Cerebellar nuclear complex (tissue), 1 donor: ENCODE results near the gene CCDC82.
"Not testable (repeated sequence)": the region's sequence is repeated elsewhere in the genome, so short reads cannot be mapped to it uniquely, and the experiment has no call there.

ENCODE experiments used
- DNase-seq, 2 experiments: peaks; one replicate each; lab custom pipeline; 2025; lab: John Stamatoyannopoulos, UW

The CCDC82 gene

DNA sequence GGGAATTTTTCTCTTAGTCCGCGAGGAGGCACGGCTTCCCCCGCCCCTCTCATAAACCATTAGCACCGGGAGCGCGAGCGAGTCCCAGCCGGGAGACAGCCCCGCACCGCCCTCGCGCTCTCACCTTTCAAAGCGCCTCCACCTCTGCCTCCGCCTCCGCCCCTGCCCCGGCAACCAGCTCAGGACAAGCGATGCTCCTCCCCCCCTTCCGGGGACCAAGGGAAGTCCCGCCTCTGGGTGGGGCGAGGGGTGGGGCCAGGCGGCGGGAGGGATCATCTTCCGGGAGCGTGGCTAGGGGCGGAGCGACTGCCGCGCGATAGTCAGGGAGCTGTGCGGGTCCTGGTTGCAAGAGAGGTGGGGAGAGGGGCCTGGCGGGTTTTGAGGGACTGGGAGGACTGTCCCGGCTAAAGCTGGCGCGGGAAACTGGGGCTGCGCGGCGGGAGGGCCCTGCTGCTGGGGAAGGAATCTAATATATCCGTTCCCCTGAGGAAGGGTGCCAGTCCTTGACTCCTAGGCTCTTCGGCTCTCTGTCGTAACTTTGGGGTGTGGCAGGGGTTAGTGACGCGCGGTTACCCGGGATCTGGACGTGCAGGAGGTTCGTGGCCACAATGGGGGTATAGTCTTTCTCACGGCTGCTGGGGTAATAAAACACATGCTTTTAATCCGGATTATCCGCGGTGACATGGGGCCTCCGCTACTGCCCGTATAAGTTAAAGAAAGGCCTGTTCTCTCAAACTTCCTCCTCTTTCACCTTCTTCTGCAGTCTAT, at the start of gene CCDC82, which contains the start of gene JRKL:
CCDC82 (minus strand) TSS at position 193 of the 768 bp plus-strand sequence. CDS start 5,165 bp downstream, outside the sequence.
JRKL (plus strand) TSS at position 294 of the 768 bp plus-strand sequence. CDS start 637 bp downstream, outside the sequence.
- DNase-seq = peak; percentile 88 to 93

DNA sequence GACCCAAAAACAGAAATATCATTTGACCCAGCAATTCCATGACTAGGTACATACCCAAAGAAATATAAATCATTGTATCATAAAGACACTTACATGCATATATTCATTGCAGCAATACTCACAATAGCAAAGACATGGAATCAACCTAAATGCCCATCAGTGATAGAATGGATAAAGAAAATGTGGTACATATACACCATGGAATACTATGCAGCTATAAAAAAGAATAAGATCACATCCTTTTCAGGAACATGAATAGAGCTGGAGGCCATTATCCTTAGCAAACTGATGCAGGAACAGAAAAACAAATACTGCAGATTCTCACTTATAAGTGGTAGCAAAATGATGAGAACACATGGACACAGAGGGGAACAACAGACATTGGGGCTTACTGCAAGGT, 42.9 kb upstream of the CCDC82 start:
- not testable (repeated sequence) for DNase-seq

DNA sequence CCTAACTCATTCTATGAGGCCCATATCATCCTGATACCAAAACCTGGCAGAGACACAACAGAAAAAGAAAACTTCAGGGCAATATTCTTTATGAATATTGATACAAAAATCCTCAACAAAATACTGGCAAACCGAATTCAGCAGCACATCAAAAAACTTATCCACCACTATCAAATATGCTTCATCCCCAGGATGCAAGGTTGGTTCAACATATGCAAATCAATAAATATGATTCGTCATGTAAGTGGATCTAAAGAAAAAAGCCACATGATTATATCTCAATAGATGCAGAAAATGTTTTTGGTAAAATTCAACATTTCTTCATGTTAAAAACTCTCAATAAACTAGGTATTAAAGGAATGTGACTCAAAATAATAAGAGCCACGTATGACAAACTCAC, 41.0 kb upstream of the CCDC82 start:
- no peak for DNase-seq

DNA sequence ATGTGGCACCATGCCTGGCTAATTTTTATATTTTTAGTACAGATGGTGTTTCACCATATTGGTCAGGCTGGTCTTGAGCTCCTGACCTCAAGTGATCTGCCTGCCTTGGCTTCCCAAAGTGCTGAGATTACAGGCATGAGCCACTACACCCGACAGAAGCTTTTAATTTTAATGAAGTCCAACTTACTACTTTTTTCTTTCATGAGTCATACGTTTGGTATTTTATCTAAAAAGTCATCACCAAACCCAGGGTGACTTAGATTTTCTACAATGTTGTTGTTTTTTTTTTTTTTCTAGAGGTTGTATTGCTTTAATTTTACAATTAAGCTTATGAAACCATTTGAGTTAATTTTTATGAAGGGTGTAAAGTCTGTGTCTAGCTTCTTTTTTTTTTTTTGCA, 35.0 kb upstream of the CCDC82 start:
- no peak for DNase-seq

DNA sequence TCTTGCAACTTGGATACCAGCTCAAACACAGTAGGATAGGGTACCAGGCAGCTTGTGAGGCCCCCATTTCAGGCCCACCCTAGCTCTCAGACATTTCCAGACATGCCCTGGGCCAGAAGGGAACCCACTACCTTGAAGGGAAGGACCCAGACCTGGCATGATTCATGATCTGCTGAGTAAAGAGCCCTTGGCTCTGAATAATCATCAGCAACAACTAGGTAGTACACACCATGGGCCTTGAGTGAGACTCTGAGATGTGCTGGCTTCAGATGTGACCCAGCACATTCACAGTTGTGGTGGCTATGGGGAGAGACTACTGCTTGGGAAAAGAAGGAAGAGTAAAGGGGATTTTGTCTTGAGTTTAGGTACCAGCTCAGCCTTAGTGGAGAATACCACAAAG, 23.7 kb upstream of the CCDC82 start:
- no peak for DNase-seq

DNA sequence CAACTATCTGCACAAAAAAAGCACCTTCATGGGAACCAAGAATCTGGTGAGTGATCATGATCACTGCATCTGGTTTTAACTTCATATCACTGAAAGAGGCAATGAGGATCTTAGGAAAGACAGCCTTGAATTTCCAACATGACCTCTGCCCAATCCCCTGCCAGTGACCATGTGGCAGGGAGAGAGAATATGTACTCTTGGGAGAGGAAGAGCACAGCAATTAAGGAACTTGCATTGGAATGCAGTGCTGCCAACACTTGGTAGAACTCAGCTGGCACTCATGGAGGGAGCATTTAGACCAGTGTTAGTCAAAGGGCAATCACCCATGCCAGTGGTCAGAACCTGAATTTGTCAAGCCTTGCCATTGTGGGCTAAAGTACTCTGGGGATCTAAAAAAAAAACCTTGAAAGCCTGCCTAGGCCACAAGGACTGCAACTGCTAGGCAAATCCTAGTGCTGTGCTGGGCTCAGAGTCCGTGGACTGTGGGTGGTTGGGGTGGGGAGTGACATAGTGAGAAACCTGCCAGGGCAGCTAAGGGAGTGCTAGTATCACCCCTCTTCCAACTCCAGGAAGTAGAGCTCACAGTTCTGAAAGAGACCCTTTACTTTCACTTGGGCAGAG, 23.2 kb upstream of the CCDC82 start:
- DNase-seq = no peak

DNA sequence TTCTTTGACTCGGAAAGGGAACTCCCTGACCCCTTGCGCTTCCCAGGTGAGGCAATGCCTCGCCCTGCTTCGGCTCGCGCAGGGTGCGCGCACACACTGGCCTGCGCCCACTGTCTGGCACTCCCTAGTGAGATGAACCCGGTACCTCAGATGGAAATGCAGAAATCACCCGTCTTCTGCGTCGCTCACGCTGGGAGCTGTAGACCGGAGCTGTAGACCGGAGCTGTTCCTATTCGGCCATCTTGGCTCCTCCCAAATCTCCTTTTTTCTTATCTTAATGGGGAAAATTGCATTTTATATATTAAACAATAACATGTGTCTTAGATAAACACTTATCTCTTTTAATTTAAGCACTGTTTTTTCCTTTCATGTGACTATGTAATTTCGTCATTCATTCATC, 21.7 kb upstream of the CCDC82 start:
- not testable (repeated sequence) for DNase-seq

DNA sequence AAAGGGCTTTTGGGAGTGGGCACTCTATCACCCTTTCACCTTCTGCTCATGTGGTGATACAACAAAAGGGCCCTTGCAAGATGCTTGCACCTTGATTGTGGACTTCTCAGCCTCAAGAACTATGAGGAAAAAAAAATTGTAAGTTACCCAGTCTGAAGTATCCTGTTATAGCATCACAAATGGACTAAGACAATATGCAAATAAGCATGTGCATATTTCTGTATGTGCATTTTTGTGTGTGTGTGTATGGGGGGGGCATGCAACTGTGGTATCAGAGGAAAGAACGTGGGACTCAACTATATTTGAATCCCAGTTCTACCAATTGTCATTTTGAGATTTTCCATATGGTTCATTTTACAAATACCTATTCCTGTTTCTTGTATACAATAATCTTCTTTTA, 11.0 kb upstream of the CCDC82 start:
- DNase-seq = no peak

DNA sequence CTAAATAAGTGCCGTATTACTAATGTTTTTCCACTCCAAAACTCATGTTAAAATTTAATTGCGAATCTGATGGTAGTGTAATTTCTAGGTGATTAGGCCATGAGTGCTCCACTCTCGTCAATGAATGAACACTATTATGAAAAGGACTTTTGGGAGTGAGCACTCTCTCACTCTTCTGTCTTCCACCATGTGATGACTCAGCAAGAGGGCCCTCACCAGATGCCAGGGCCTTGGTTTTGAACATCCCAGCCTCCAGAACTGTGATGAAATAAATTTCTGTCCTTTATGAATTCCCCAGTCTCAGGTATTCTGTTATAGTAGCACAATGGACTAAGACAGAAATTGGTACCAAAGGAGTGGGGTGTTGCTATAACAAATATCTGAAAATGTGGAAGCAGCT, 8.2 kb upstream of the CCDC82 start:
- no peak for DNase-seq

DNA sequence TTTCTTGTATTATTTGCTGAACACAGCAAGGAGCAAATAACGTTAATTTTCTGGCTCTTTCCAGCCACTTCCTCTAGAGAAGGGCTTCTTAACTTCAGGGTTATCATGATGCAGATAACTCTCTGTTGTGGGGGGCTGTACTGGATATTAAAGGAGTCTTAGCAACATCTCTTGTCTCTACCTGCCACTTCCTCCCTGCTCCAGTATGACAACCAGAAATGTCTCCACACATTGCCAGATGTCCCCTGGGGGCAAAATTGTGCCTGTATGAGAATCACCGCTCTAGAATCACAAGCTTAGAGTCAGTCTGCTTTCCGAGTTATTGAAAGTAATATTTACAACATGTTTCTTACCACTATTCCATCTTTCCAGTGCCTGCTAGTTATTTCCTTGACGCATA, 6.9 kb upstream of the CCDC82 start:
- no peak for DNase-seq

DNA sequence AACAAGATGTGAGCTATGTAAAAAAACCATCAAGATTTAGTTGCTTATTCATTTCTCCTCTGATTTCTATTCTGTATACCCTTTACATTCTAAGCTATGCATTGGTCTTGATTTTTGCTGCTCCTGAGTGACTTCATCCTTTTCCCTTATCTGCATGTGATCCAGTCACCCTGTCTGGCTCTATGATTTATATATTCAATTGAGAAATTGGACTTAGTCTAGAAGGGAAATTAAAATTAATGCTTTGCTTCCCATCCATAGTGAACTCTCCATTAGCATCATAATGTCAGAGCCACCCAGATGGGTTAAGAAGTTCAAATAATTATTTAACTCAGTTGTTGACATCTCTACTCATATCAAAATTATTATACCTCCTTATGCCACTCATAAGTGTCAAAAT, 5.1 kb upstream of the CCDC82 start:
- no peak for DNase-seq

DNA sequence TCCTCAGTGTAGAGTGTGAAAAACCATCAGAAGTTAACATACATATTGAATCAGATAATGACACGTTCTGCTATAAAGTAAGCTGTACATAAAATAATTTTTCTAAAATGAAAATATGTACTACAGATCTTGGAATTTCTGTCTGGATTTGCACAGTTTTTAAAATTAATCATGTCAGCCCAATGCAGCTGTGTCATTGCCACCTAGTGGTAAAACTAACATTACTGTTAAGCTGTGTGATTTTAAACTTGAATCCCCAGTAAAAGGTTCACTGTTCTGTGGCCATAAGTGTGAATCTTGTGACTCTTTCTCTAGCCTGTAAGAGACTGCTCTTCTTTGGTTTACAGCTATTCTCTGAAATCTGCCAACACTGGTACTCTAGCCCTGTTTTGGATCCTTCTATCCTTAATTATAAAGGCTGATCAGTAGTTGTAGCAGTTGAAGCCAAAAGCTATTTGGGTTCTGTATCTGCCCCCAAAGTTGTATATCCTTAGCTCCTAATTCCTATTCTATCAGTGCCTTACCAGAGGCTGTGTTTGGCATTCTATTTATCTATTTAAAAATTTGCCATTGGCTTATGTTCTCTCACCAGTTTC, 4.1 kb upstream of the CCDC82 start:
- no peak for DNase-seq

DNA sequence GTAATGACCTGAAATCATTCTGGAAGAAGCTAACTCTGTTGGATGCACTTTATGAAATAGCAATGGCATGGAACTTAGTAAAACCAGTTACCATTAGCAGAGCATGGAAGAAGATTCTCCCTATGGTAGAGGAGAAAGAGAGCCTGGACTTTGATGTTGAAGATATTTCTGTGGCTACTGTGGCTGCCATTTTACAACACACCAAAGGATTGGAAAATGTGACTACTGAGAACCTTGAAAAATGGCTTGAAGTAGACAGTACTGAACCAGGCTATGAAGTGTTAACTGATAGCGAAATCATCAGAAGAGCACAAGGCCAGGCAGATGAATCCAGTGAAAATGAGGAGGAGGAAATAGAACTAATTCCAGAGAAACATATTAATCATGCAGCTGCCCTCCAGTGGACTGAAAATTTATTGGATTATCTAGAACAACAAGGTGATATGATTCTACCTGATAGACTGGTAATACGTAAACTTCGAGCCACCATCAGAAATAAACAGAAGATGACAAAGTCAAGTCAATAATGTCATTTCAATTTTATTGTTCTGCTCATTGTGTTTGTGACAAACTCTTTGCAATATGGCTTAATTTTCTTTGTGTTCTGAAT, 2.1 kb upstream of the CCDC82 start:
- no peak for DNase-seq

DNA sequence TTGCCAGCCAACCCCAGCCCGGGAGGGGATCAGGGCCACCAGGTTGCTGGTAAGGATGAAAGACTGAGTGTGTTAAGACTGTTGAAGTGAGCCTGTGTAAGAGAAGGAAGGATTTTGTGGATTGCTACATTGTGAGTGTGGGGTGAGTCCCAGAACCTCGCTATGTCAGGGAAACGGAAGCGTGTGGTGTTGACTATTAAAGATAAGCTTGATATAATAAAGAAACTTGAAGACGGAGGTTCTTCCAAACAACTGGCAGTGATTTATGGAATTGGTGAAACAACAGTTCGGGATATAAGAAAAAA, 728 bp upstream of the CCDC82 start:
- DNase-seq = no peak

DNA sequence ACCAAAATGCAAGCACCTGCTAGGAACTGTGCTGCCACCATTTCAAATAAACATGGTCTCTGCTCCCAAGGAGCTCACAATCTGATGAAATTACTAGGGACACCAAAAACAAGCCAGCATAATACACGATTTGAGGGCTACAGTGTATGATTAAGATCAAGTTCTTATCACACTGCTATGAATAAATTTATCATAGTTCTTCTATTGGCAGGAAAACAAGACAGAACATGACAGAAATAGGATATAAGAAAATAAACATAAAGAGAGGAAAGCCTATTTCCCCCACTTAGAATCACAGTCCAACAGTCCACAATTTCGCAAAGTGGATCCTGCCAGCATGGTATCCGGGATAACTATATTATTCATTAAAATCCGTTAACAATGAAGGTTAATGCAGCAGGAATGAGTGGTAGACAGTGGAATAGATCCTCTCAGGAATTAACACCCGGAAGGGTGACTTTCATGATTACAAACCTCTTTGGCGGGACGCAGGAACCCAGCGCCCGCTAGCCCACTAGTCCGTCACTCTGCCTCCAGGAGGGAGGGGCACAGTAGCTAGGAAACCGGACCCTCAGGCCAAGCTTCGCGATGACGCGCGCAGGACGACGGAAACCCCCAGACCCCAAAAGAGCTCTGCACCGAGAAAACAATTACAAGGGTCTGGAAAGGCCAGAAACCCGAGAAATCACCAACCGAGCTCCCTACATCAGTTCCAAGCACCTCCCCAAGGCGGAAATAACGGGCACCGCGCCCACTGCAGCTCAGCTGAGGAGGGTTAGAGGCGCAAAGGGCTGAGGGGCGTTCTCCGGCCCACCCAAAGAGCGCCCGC, 607 bp downstream of the CCDC82 start:
- DNase-seq = no peak

DNA sequence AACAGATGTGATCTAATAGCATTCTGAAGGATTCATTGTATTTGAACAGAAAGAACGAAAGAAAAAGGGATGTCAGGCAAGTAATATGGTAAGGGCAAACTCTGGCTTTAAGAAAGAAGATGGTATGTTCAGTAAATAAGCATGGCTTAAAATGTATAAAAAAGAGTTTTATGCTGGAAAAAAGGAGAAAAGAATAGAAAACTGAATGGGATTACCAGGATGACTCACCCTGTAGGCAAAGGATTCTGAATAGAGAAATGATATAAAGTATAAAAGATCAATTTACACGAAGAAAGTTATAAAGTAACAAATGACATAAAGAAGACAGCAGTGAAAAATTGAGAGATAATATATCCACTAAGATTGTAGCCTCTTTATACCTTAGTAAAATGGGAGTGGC, 4.5 kb downstream of the CCDC82 start:
- no peak for DNase-seq

DNA sequence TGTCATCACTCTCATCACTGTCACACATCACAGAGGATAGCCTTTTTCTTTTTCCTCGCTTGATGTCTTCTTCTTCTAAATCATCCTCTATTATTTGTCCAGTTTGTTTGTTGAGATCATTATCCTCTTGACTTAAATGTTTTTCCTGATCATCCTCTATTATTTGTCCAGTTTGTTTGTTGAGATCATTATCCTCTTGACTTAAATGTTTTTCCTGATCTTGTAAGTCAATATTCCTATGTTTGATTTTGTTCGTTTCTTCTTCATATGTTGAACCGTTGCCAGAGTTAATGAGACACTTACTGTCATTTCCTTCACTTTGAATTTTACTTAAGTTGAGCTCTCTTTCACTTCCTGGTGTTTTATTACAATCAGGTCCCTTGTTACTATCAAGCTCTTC, 5.6 kb downstream of the CCDC82 start:
- no peak for DNase-seq

DNA sequence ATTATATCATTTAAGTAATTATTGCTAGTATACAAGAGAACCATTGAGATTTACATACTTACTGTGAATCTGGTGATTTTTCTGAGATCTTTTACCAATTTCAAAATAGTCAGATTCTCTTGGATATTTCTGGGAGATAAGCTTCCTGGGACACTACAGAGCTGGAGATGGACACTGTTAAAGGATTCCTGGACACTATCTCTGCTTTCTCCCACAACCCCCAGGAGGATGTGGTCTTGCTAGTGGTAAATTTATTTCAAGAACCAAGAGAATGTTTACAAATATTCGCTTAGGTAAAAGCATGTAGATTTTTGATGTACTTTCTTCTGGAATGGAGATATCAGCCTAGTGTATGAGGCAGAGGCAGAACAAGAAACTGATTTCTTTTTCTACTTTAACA, 12.9 kb downstream of the CCDC82 start:
- DNase-seq = no peak

DNA sequence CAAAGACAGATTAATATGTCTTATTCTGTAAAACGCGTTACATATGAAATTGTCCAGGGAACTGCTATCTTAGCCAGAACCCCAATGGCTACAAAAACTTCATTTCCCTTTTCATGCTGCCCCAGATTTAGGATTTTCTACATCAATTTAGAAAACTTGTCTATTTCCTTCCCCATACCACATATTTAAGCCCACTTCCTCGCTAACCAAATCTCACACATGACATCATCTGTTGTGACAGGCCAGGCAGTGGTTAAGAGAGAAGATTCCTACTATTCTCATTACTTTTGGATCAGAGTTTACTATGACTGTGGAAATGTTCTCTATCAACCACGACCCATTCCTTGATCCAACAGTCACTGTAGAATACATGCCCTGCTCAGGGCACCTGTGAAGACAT, 15.9 kb downstream of the CCDC82 start:
- no peak for DNase-seq

DNA sequence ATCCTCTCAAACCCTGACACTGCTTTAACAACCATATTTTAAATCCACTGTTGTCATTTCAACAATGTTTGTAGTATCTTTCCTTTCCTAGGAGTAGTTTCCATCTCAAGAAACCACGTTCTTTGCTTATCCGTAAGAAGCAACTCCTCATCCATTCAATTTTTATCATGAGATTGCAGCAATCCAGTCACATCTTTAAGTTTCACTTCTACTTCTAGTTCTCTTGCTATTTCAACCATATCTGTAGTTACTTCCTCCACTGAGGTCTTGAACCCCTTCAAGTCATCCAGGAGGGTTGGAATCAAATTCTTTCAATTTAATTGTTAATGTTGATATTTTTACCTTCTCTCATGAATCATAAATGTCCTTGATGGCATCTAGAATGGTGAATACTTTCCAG, 22.4 kb downstream of the CCDC82 start:
- DNase-seq = no peak

DNA sequence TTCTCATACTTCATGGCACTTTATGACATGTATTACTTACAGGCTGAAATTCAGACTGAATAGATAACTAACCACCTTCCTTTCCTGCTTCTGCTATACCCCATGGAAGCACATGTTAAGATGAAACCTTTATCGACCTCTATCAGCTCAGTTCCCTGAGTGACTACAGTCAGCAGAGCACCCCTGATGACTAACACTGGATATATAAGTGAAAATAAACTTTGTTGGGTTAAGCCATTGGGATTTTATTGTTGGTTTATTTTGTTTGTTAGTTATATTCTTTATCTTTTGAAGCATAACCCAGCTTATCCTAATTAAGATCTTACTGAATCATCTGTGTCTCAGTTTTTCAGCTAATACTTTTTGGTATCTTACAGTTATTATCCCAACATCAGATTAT, 23.7 kb downstream of the CCDC82 start:
- DNase-seq = no peak

DNA sequence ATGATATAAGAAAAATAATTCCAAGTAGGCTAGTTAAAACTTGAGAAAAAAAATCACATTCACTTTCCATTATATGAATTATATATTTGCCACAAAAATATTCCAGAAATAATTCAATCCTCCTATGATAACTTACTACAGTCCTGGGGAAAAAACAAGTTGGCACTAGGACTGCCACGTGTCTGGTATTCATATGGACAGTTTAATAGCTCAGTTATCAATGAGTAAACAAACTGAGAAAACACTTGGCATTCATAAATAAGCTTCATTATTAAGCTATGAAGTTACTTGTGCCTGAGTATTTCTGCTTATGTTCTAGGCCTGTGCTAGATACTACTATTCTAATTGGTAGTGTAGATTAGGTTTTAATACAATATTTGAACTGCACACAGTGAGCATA, 24.2 kb downstream of the CCDC82 start:
- no peak for DNase-seq
